Stimulated activated CD4-positive, alpha-beta T cell treated with anti-CD3 and anti-CD28 coated beads, Interleukin-12 subunit alpha, Interleukin-12 subunit beta, amount 100 ng/mL, for 24 hours (primary cell): ENCODE data around the gene AMBRA1.
"Not testable (repeated sequence)": the region's sequence is repeated elsewhere in the genome, so short reads cannot be mapped to it uniquely, and the experiment has no call there.

Source experiments
- DNase-seq, 2 experiments: peaks; one replicate each; pipeline ENCODE4 v3.0.0-alpha.2; 2020; ENCODE audit warnings: low read depth in 2 of 2

The AMBRA1 gene

GRCh38 chr11:46616551-46617133 lies 22.8 kb upstream of the AMBRA1 start:
- DNase-seq = no peak

GRCh38 chr11:46615756-46616155 lies 21.9 kb upstream of the AMBRA1 start:
- DNase-seq = no peak

DNA sequence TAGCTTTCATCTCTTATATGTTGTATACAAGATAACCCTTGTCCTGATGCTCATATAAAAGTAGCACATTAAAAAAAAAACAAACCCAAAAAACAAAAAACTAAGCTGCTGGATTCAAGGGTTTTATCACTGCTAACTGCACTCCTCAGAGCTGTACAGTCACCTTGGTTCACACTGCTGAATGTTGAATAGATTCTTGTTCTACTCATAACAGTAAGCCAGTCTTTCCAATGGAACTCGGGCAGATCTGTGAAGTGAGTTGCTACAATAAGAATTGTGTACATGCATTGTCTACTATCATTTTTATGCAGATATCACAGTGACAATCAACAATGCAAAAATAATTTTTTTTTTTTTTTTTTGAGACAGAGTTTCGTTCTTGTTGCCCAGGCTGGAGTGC lies 18.5 kb upstream of the AMBRA1 start:
- no peak for DNase-seq

DNA sequence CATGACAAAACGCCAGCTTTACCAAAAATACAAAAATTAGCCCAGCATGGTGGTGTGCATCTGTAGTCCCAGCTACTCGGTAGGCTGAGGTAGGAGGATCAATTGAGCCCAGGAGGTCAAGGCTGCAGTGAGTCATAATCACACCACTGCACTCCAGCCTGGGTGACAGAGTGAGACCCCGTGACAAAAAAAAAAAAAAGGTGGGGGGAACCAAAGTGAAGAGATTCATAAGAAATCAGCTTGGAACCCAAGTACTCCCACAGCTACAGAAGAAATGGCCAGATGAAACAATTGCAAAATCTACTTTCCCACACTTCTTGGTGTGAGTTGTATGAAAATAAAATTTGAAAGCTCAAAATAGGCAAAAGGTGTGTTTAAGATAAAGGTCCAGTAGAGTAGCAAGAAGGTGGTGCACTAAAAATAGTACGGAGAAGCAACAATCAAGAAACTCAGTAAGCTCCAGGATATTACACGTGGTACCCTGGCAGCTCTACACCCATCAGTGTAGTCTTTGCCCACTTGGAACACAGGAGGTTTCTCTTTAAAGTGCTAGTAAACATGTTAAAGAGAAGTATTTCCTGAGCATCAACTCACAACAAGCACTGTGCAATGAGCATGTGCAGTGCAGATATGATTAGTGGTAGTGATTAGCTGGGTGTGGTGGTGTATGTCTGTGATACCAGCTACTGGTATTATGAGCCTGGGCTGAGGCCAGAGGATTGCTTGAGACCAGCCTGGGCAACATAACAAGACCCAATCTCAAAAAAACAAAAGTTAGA lies 17.9 kb upstream of the AMBRA1 start:
- DNase-seq = no peak

DNA sequence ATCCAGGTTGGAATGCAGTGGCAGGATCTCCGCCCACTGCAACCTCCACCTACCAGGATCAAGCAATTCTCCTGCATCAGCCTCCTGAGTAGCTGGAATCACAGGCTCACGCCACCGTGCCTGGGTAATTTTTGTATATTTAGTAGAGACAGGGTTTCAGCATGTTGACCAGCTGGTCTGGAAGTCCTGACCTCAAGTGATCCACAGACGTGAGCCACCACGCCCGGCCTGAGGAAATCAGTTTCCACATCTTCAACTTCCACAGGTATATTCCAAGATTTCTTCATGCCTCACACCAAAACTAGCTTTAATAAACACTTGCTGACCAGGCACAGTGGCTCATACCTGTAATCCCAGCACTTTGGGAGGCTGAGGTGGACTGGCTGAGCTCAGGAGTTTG lies 15.6 kb upstream of the AMBRA1 start:
- no peak for DNase-seq

GRCh38 chr11:46607516-46607915 lies 13.7 kb upstream of the AMBRA1 start:
- no peak for DNase-seq

DNA sequence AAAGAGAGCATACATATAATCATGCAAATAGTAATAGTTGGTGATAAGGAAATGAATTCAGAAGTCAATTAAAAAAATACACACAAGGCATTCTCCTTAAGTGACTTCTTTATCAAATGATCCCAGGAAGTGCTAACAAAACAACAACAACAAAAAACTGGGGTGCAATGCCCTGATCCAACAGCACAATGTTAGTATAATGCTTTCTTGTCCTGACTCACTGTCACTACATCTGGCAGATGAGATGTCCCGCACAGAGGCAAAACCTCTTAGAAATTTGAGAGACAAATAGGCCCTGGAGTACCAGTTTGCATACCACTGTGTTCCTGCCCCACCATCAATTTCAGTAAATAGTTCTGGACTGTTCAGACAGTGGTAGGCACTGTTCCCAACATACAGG lies 11.0 kb upstream of the AMBRA1 start:
- no peak for DNase-seq

DNA sequence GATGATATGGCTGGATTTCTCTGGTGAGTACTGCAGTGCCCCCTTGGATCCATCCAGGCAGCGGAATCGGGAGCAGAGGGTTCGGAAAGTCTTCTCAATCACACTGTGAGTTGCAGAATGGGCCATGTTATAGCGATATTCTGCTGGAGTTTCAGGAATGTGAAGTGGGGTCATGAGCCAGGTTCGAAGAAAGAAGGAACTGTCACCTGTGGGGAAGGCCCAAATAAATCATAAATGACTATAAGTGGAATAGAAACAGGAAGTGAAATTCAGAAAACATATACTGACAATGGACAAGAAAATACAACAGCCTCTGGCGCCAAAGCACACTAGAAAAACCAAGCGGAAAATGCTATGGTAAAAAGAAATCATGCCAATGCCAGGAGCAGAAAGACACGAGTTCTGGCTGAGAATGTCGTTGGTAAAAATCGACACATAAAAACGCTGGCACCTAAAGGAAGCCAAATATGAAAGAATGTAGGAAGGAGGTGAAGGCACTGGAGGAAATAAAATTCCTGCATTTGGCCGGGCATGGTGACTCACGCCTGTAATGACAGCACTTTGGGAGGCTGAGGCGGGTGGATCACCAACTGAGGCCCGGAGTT lies 10.0 kb upstream of the AMBRA1 start:
- no peak for DNase-seq

DNA sequence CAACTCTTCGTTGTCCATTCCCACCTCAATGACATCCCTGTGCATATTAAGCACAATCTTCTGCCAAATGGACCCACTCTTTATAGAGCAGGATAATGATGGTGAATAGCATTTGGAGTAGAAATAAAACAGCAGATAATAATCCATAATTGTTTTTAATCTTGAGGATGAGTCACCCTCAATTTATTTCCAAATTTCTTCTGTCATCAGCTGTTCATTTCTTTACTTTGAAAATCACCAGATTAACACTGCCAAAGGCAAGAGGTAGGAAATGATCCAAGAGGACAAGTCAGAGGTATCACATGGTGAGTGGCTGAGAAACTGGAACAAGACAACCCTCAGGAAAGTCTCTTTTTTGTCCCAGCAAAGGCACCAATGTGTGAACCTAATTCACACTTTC lies 7.3 kb upstream of the AMBRA1 start:
- no peak for DNase-seq

- DNase-seq = no peak
Observed at GRCh38 chr11:46600194-46600960, 6.6 kb upstream of the AMBRA1 start.

DNA sequence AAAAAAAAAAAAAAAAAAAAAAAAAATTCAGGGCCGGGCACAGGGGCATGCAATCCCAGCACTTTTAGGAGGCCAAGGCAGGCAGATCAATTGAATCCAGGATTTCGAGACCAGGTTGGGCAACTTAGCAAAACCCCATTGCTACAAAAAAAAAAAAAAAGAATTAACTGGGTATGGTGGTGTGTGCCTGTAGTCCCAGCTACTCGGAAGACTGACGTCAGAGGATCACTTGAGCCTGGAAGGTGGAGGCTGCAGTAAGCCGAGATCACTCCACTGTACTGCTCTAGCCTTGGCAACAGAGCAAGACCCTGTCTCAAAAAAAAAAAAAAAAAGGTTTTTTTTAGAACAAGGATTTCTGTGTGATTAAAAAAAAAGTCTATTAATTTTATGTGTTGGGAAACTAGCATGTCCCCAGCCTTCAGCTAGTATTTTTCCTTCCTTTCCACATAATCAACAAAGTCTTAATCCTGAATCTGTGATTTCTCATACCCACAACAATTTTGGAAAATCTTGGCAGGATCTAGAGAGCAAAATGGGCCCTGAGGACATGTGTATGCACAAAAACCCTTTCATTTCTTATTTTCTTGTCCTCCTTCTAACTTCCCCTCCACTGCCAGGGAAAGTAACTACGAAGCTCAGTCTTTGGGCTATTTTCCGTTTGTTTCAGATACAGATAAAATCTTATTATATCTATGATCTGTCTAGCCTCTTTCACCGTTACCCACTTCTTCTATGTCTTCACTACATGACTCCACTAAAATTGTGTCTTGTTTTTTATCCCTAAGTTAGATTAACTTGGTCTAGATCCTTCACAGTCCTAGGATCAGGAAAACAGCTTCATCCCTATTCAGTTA lies 5.7 kb upstream of the AMBRA1 start:
- no peak for DNase-seq

GRCh38 chr11:46597609-46598219 lies 3.9 kb upstream of the AMBRA1 start:
- no peak for DNase-seq

GRCh38 chr11:46597155-46597554 lies 3.3 kb upstream of the AMBRA1 start:
- no peak for DNase-seq

- no peak for DNase-seq
Observed at GRCh38 chr11:46594785-46595184, 962 bp upstream of the AMBRA1 start.

GRCh38 chr11:46594374-46594700 lies 514 bp upstream of the AMBRA1 start:
- no peak for DNase-seq

- DNase-seq = no peak
Observed at GRCh38 chr11:46590740-46591605, 2.9 kb downstream of the AMBRA1 start.

DNA sequence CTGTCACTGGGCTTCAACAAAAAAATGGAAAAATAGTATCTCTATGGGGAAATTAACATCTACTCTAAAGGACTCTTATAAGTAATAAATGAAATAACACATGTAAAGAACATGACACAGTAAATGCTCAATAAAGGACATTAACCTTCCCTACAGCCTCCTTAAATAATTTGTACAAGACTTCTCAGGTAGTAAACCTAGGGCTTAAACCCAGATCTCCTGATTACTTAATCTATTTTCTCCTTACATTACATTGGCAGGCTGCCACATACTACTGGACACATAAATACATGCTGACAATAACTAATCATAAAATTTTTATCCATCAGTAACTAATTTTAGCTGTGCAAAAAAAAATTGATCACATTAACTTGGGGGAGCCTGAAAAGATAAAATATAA lies 4.9 kb downstream of the AMBRA1 start:
- no peak for DNase-seq

DNA sequence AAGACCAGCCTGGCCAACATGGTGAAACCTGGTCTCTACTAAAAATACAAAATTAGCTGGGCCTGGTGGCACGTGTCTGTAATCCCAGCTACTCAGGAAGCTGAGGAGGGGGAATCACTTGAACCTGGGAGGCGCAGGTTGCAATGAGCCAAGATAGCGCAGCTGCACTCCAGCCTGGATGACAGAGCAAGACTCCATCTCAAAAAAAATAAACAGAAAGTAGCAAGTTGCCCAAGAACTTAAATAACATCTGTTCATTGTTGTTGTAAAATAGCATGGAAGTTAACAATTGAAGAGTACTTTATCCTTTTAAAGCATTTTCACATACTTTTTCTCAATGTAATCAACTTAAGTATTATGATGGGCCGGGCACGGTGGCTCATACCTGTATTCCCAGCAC lies 5.7 kb downstream of the AMBRA1 start:
- DNase-seq = no peak

DNA sequence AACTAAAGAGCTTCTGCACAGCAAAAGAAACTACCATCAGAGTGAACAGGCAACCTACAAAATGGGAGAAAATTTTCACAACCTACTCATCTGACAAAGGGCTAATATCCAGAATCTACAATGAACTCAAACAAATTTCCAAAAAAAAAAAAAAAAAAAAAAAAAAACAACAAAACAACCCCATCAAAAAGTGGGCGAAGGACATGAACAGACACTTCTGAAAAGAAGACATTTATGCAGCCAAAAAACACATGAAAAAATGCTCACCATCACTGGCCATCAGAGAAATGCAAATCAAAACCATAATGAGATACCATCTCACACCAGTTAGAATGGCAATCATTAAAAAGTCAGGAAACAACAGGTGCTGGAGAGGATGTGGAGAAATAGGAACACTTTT lies 10.3 kb downstream of the AMBRA1 start:
- DNase-seq = not testable (repeated sequence)

- DNase-seq = no peak
Observed at GRCh38 chr11:46582588-46582987, 11.2 kb downstream of the AMBRA1 start.
